Measurements from ENCODE around the gene ARHGEF2. TPM values are rescaled to one million over a fixed set of nuclear protein-coding genes. Genes with fewer than 3 reads are reported as not detected.

The ARHGEF2 gene
- total RNA-seq, 1 experiment from 2014 or later = 90.1 TPM

- H3K36me3 ChIP-seq (ENCODE audit: control insufficient read depth in 1 of 2, insufficient read depth in 2 of 2, low read length in 2 of 2) = no peaks in the 10 kb centered on the region
- no peaks in the 10 kb centered on the region for H3K27me3 ChIP-seq (ENCODE audit: insufficient read depth, low read length)
- H3K79me2 ChIP-seq (ENCODE audit: insufficient read depth, low read length) = no peaks in the 10 kb centered on the region
- no peaks in the 10 kb centered on the region for H4K20me1 ChIP-seq (ENCODE audit: insufficient read depth)
- no TSS peak for BruUV-seq (replicated peaks)
- ChIA-PET CTCF (no interaction called here), RAD21 (ENCODE audit: low non-redundant PET in 1 of 2, low total read pairs in 2 of 2, uncharacterized antibody in 2 of 2, unreplicated experiment in 2 of 2) (no interaction called here), POLR2A (interaction anchor here (1.1 to 1.5 kb wide), 3 partner anchors 15 to 62 kb away, joined by 3 to 4 read pairs (median 4); partner anchors contain the start of gene KHDC4)
- no peaks in the 10 kb centered on the region for H3K9me2 ChIP-seq (ENCODE audit: insufficient read depth)
- no peak for TF ChIP-seq EZH2 (IDR thresholded peaks at IDR 0.05)
- no peak overlapping the region for H3K4me2 ChIP-seq (ENCODE audit: low read length)
- no peaks in the 10 kb centered on the region for H3K9me3 ChIP-seq (ENCODE audit: control insufficient read depth in 1 of 2, insufficient read depth in 1 of 2, low read depth in 1 of 2, low read length in 2 of 2)
- DNase-seq (ENCODE audit: low read depth, low spot score) (no peak), ATAC-seq (no peak)
- H3K4me3 ChIP-seq (replicated peaks in 1 of 2; ENCODE audit: low read depth in 1 of 2, low read length in 2 of 2) = no peak overlapping the region
- intact Hi-C loops (cut with micrococcal nuclease) = no loop called here
- no peak overlapping the region for H3K9ac ChIP-seq (ENCODE audit: low read length)
- H3K4me1 ChIP-seq (ENCODE audit: control insufficient read depth in 1 of 2, insufficient read depth in 2 of 2, low read length in 2 of 2) = peaks cover 0 to 3% of the 10 kb centered on the region in 2 experiments; a peak in 1 of 4 replicates
- H2AFZ ChIP-seq (ENCODE audit: low read depth, low read length, poor library complexity, severe bottlenecking) = no peak overlapping the region
- no peak overlapping the region for H3K27ac ChIP-seq (ENCODE audit: low read depth, low read length)
Observed at GRCh38 chr1:155996166-155996565, 17.8 kb upstream of the ARHGEF2 start.

DNA sequence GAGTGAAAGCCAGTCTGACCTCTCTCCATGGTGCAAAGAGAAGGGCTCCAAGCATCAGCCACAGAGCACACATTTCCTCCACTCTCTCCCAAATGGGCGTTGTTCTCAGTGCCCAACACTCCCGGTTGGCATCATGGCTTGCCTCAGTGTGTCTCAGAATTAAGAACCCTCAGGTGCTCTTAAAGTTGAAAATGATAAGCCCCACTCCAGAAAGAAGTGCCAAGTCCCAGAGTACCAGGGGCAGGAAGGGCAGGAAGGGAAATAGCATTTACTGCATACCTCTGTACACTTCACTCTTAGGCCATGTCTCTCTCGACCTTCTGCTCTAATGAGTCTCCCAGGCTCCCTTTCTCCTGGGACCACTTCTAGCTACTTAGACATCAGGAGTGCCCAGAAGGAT is 15.2 kb upstream of the ARHGEF2 start:
- POLR2A ChIA-PET = no interaction called here
- Histone ChIP-seq H3K4me2 (ENCODE audit: low read length) (no peak overlapping the region), H3K27me3 (ENCODE audit: insufficient read depth, low read length) (no peaks in the 10 kb centered on the region), H3K4me1 (ENCODE audit: control insufficient read depth in 1 of 2, insufficient read depth in 2 of 2, low read length in 2 of 2) (peaks cover 0 to 5% of the 10 kb centered on the region in 2 experiments; a peak in 1 of 4 replicates), H3K27ac (ENCODE audit: low read depth, low read length) (no peak overlapping the region), H2AFZ (ENCODE audit: low read depth, low read length, poor library complexity, severe bottlenecking) (no peak overlapping the region), H3K4me3 (replicated peaks in 1 of 2; ENCODE audit: low read depth in 1 of 2, low read length in 2 of 2) (no peak overlapping the region), H3K9me2 (ENCODE audit: insufficient read depth) (no peaks in the 10 kb centered on the region), H3K79me2 (ENCODE audit: insufficient read depth, low read length) (no peaks in the 10 kb centered on the region), H3K9ac (ENCODE audit: low read length) (no peak overlapping the region), H3K36me3 (ENCODE audit: control insufficient read depth in 1 of 2, insufficient read depth in 2 of 2, low read length in 2 of 2) (no peaks in the 10 kb centered on the region), H3K9me3 (ENCODE audit: control insufficient read depth in 1 of 2, insufficient read depth in 1 of 2, low read depth in 1 of 2, low read length in 2 of 2) (no peaks in the 10 kb centered on the region), H4K20me1 (ENCODE audit: insufficient read depth) (no peaks in the 10 kb centered on the region)
- intact Hi-C loops (cut with micrococcal nuclease) = no loop called here
- TF ChIP-seq JUND (IDR thresholded peaks at IDR 0.05) (no peak), ELF1 (IDR thresholded peaks at IDR 0.05; ENCODE audit: borderline replicate concordance, low read depth) (no peak), ZNF274 (IDR thresholded peaks at IDR 0.05; ENCODE audit: low read depth, low read length) (no peak), FOSL1 (IDR thresholded peaks at IDR 0.05; ENCODE audit: low read depth) (no peak), ATF3 (IDR thresholded peaks at IDR 0.05) (no peak), EZH2phosphoT487 (IDR thresholded peaks at IDR 0.05; ENCODE audit: borderline replicate concordance) (no peak), TCF7L2 (IDR thresholded peaks at IDR 0.05; ENCODE audit: borderline replicate concordance, extremely low read depth, insufficient read depth, insufficient read length) (no peak), REST (IDR thresholded peaks at IDR 0.05; ENCODE audit: low read depth) (no peak), MAX (IDR thresholded peaks at IDR 0.05) (no peak), EZH2 (IDR thresholded peaks at IDR 0.05) (no peak), CEBPB (IDR thresholded peaks at IDR 0.05; ENCODE audit: low read depth) (no peak), SIN3A (IDR thresholded peaks at IDR 0.05; ENCODE audit: low read depth) (no peak), YY1 (IDR thresholded peaks at IDR 0.05; ENCODE audit: extremely low read depth, insufficient replicate concordance, low read depth, low read length) (no peak)
- no TSS peak for BruUV-seq (replicated peaks)
- CTCF ChIA-PET = interaction anchor here (0.7 kb wide), 1 partner anchor 13 kb away, joined by 5 read pairs; no protein-coding TSS in a partner anchor
- RAD21 ChIA-PET (ENCODE audit: low non-redundant PET in 1 of 2, low total read pairs in 2 of 2, uncharacterized antibody in 2 of 2, unreplicated experiment in 2 of 2) = no interaction called here
- ATAC-seq (no peak), DNase-seq (ENCODE audit: low read depth, low spot score) (no peak)
